Trophoblast cell (in vitro differentiated cells and primary cell): ENCODE data around the gene MYH7.

Experiments
- DNase-seq, 2 donors: peaks; one replicate each; pipeline ENCODE4 v3.0.0-alpha.2; 2016
- H2AFZ ChIP-seq: 2 replicates; pipeline ENCODE4 v1.6.1; 2013; ENCODE audit warnings: low read length, moderate library complexity, mild to moderate bottlenecking; ENCODE audit not compliant: insufficient read depth, poor library complexity
- H2AK5ac ChIP-seq: 2 replicates; pipeline ENCODE4 v1.6.1; 2013; ENCODE audit warnings: mild to moderate bottlenecking, low read length
- H2BK120ac ChIP-seq: 2 replicates; pipeline ENCODE4 v1.6.1; 2013; ENCODE audit warnings: low read length, mild to moderate bottlenecking, moderate library complexity; ENCODE audit not compliant: insufficient read depth, poor library complexity
- H2BK12ac ChIP-seq: 2 replicates; pipeline ENCODE4 v1.6.1; 2013; ENCODE audit warnings: mild to moderate bottlenecking, low read length, moderate library complexity
- H2BK5ac ChIP-seq: 2 replicates; pipeline ENCODE4 v1.6.1; 2013; ENCODE audit warnings: low read length, low read depth, moderate library complexity, mild to moderate bottlenecking; ENCODE audit not compliant: poor library complexity
- H3K14ac ChIP-seq: 2 replicates; pipeline ENCODE4 v1.6.1; 2013; ENCODE audit warnings: mild to moderate bottlenecking, low read length
- H3K18ac ChIP-seq: 2 replicates; pipeline ENCODE4 v1.6.1; 2013; ENCODE audit warnings: mild to moderate bottlenecking, low read length
- H3K23ac ChIP-seq: 2 replicates; pipeline ENCODE4 v1.6.1; 2013; ENCODE audit warnings: low read length
- H3K27ac ChIP-seq: 2 replicates; pipeline ENCODE4 v1.5.1; 2013; ENCODE audit warnings: low read depth, mild to moderate bottlenecking, inconsistent platforms, low read length, moderate library complexity
- H3K27me3 ChIP-seq: 2 replicates; pipeline ENCODE4 v1.6.1; 2013; ENCODE audit warnings: inconsistent platforms, mild to moderate bottlenecking, low read length, moderate library complexity; ENCODE audit not compliant: insufficient read depth
- H3K36me3 ChIP-seq, 2 experiments: 1 replicate in 1 of 2; 2 replicates in 1 of 2; pipeline ENCODE4 v1.6.1; 2013; ENCODE audit warnings: low read length in 2 of 2, mild to moderate bottlenecking in 2 of 2, moderate library complexity in 1 of 2; ENCODE audit not compliant: insufficient read depth in 2 of 2, control insufficient read depth in 1 of 2
- H3K4ac ChIP-seq: 2 replicates; pipeline ENCODE4 v1.6.1; 2013; ENCODE audit warnings: low read depth, mild to moderate bottlenecking, low read length, moderate library complexity
- H3K4me1 ChIP-seq, 2 experiments: 1 replicate in 1 of 2; 2 replicates in 1 of 2; pipeline ENCODE4 v1.6.1; 2013; ENCODE audit warnings: low read length in 2 of 2, mild to moderate bottlenecking in 2 of 2, moderate library complexity in 1 of 2; ENCODE audit not compliant: insufficient read depth in 2 of 2, control insufficient read depth in 1 of 2
- H3K4me2 ChIP-seq: 2 replicates; pipeline ENCODE4 v1.6.1; 2013; ENCODE audit warnings: inconsistent platforms, mild to moderate bottlenecking, low read length, moderate library complexity
- H3K4me3 ChIP-seq: 2 replicates; pipeline ENCODE4 v1.5.1; 2013; ENCODE audit warnings: mild to moderate bottlenecking, low read depth, low read length, inconsistent platforms
- H3K79me1 ChIP-seq: one replicate; pipeline ENCODE4 v1.6.1; 2013; ENCODE audit warnings: low read length
- H3K79me2 ChIP-seq: 2 replicates; pipeline ENCODE4 v1.6.1; 2013; ENCODE audit warnings: low read length, mild to moderate bottlenecking; ENCODE audit not compliant: control insufficient read depth, insufficient read depth, poor library complexity
- H3K9ac ChIP-seq: 2 replicates; pipeline ENCODE4 v1.6.1; 2013; ENCODE audit warnings: mild to moderate bottlenecking, low read length
- H3K9me3 ChIP-seq: 2 replicates; pipeline ENCODE4 v1.6.1; 2013; ENCODE audit warnings: low read depth, mild to moderate bottlenecking, control low read depth, inconsistent platforms, low read length; ENCODE audit not compliant: insufficient read depth
- H4K12ac ChIP-seq: 2 replicates; pipeline ENCODE4 v1.6.1; 2013; ENCODE audit warnings: low read depth, mild to moderate bottlenecking, low read length, moderate library complexity
- H4K8ac ChIP-seq: 2 replicates; pipeline ENCODE4 v1.6.1; 2013; ENCODE audit warnings: low read depth, mild to moderate bottlenecking, low read length, moderate library complexity
- H4K91ac ChIP-seq: one replicate; pipeline ENCODE4 v1.6.1; 2013; ENCODE audit warnings: low read depth, mild to moderate bottlenecking, low read length, moderate library complexity
- WGBS: extraction: QIAGEN DNeasy Blood & Tissue Kit; methylation state at CpG from one replicate; pipeline ENCODE4 v1.1.7; 2013; ENCODE audit warnings: missing lambda C conversion rate; ENCODE audit not compliant: insufficient read length, insufficient coverage; ENCODE audit errors: extremely low coverage; 5-methylcytosine and 5-hydroxymethylcytosine counted together

The MYH7 gene

GRCh38 chr14:23443411-23443812, 8.0 kb upstream of the MYH7 start:
- no peaks in the 10 kb centered on the region for H3K4me1 ChIP-seq
- WGBS, result no CpG with 5 or more reads among the region's 11 CpGs
- H4K8ac ChIP-seq, result no peak overlapping the region
- no peak overlapping the region for H2AK5ac ChIP-seq
- H3K79me2 ChIP-seq, result no peaks in the 10 kb centered on the region
- H4K12ac ChIP-seq, result no peak overlapping the region
- no peak overlapping the region for H3K23ac ChIP-seq
- no peak overlapping the region for H3K4me2 ChIP-seq
- H3K4me3 ChIP-seq, result no peak overlapping the region
- DNase-seq, result no peak
- no peaks in the 10 kb centered on the region for H3K9me3 ChIP-seq
- H3K27ac ChIP-seq, result no peak overlapping the region
- no peak overlapping the region for H2BK5ac ChIP-seq
- no peak overlapping the region for H3K4ac ChIP-seq
- no peak overlapping the region for H3K18ac ChIP-seq
- no peaks in the 10 kb centered on the region for H3K27me3 ChIP-seq
- no peaks in the 10 kb centered on the region for H3K36me3 ChIP-seq
- no peak overlapping the region for H2BK120ac ChIP-seq
- H4K91ac ChIP-seq, result no peak overlapping the region
- no peak overlapping the region for H2AFZ ChIP-seq
- no peak overlapping the region for H2BK12ac ChIP-seq
- no peak overlapping the region for H3K9ac ChIP-seq
- H3K14ac ChIP-seq, result no peak overlapping the region
- no peaks in the 10 kb centered on the region for H3K79me1 ChIP-seq

- H2AFZ ChIP-seq, result no peak overlapping the region
- no peak overlapping the region for H2BK5ac ChIP-seq
- no peak overlapping the region for H2AK5ac ChIP-seq
- no peak overlapping the region for H3K4ac ChIP-seq
- H3K4me3 ChIP-seq, result no peak overlapping the region
- no peak overlapping the region for H2BK120ac ChIP-seq
- H4K8ac ChIP-seq, result no peak overlapping the region
- no peaks in the 10 kb centered on the region for H3K27me3 ChIP-seq
- H3K79me1 ChIP-seq, result no peaks in the 10 kb centered on the region
- H3K4me2 ChIP-seq, result no peak overlapping the region
- no peak overlapping the region for H3K23ac ChIP-seq
- H3K9ac ChIP-seq, result no peak overlapping the region
- WGBS, result no CpG with 5 or more reads among the region's 9 CpGs
- H3K79me2 ChIP-seq, result no peaks in the 10 kb centered on the region
- no peak overlapping the region for H3K18ac ChIP-seq
- H3K4me1 ChIP-seq, result no peaks in the 10 kb centered on the region
- H3K9me3 ChIP-seq, result no peaks in the 10 kb centered on the region
- H4K12ac ChIP-seq, result no peak overlapping the region
- H3K14ac ChIP-seq, result no peak overlapping the region
- H3K36me3 ChIP-seq, result no peaks in the 10 kb centered on the region
- H2BK12ac ChIP-seq, result no peak overlapping the region
- no peak overlapping the region for H4K91ac ChIP-seq
- DNase-seq, result no peak
- no peak overlapping the region for H3K27ac ChIP-seq
Observed at GRCh38 chr14:23442721-23443356, 7.4 kb upstream of the MYH7 start.

GRCh38 chr14:23441076-23441475, 5.6 kb upstream of the MYH7 start:
- Histone ChIP-seq H3K27ac (no peak overlapping the region), H3K23ac (no peak overlapping the region), H3K79me2 (no peaks in the 10 kb centered on the region), H2BK5ac (no peak overlapping the region), H2AK5ac (no peak overlapping the region), H3K4me3 (no peak overlapping the region), H3K18ac (no peak overlapping the region), H2AFZ (no peak overlapping the region), H3K14ac (no peak overlapping the region), H3K36me3 (no peaks in the 10 kb centered on the region), H4K91ac (no peak overlapping the region), H2BK12ac (no peak overlapping the region), H3K79me1 (no peaks in the 10 kb centered on the region), H3K27me3 (no peaks in the 10 kb centered on the region), H3K9me3 (no peaks in the 10 kb centered on the region), H3K4ac (no peak overlapping the region), H2BK120ac (no peak overlapping the region), H3K4me1 (peaks cover 0 to under 1% of the 10 kb centered on the region in 2 experiments), H3K4me2 (no peak overlapping the region), H3K9ac (no peak overlapping the region), H4K12ac (no peak overlapping the region), H4K8ac (no peak overlapping the region)
- no peak for DNase-seq
- WGBS, result no CpG with 5 or more reads among the region's 1 CpG

- no peak overlapping the region for H3K4me3 ChIP-seq
- H3K27ac ChIP-seq, result no peak overlapping the region
- no peaks in the 10 kb centered on the region for H3K79me2 ChIP-seq
- H3K9me3 ChIP-seq, result no peaks in the 10 kb centered on the region
- H3K4ac ChIP-seq, result no peak overlapping the region
- no peak overlapping the region for H4K12ac ChIP-seq
- no peak overlapping the region for H4K91ac ChIP-seq
- H3K14ac ChIP-seq, result no peak overlapping the region
- H3K18ac ChIP-seq, result no peak overlapping the region
- DNase-seq, result no peak
- no peaks in the 10 kb centered on the region for H3K36me3 ChIP-seq
- H2BK120ac ChIP-seq, result no peak overlapping the region
- WGBS, result no CpG with 5 or more reads among the region's 6 CpGs
- H3K79me1 ChIP-seq, result no peaks in the 10 kb centered on the region
- H3K4me2 ChIP-seq, result no peak overlapping the region
- no peaks in the 10 kb centered on the region for H3K27me3 ChIP-seq
- peaks cover 4 to 5% of the 10 kb centered on the region in 2 experiments for H3K4me1 ChIP-seq
- H3K23ac ChIP-seq, result no peak overlapping the region
- H2AFZ ChIP-seq, result no peak overlapping the region
- no peak overlapping the region for H4K8ac ChIP-seq
- no peak overlapping the region for H2BK12ac ChIP-seq
- no peak overlapping the region for H3K9ac ChIP-seq
- no peak overlapping the region for H2BK5ac ChIP-seq
- no peak overlapping the region for H2AK5ac ChIP-seq
Observed at GRCh38 chr14:23439107-23439835, 3.8 kb upstream of the MYH7 start.
